MCF 10A (cell line): Measurements from ENCODE around the gene CTCFL. TPM values are rescaled to one million over a fixed set of nuclear protein-coding genes. Genes with fewer than 3 reads are reported as not detected.

Experiments
- BruUV-seq: library from RNA; stranded (reverse); fragments of 400-500 nt; replicated peaks from 2 replicates; lab custom pipeline; 2021; lab: Mats Ljungman, UMichigan
- CTCF ChIA-PET: fragments of 300-600 bp; sonication (Branson Sonifier 250); formaldehyde crosslinking; extraction: SDS; loops from one replicate; lab custom pipeline; 2021; ENCODE audit warnings: antibody characterized with exemption, inconsistent platforms; lab: Yijun Ruan, JAX
- POLR2A ChIA-PET: fragments of 300-600, 350-650 bp; sonication (Branson Sonifier 250); formaldehyde crosslinking; extraction: SDS; loops from one replicate; lab custom pipeline; 2020; ENCODE audit warnings: antibody characterized with exemption, inconsistent platforms; lab: Yijun Ruan, JAX
- DNase-seq: peaks from one replicate; pipeline ENCODE4 v3.0.0-alpha.2; 2018; ENCODE audit not compliant: unreplicated experiment
- H3K27ac Mint-ChIP-seq: one replicate; pipeline ENCODE4 v1.8.0; 2022; ENCODE audit warnings: mild to moderate bottlenecking, low read depth, mixed read lengths; ENCODE audit not compliant: unreplicated experiment
- H3K27me3 Mint-ChIP-seq: one replicate; pipeline ENCODE4 v1.8.0; 2022; ENCODE audit warnings: mixed read lengths; ENCODE audit not compliant: insufficient read depth, unreplicated experiment
- H3K36me3 Mint-ChIP-seq: one replicate; pipeline ENCODE4 v1.8.0; 2022; ENCODE audit warnings: mild to moderate bottlenecking, moderate library complexity, mixed read lengths; ENCODE audit not compliant: insufficient read depth, unreplicated experiment
- H3K4me1 Mint-ChIP-seq: one replicate; pipeline ENCODE4 v1.8.0; 2022; ENCODE audit warnings: mixed read lengths; ENCODE audit not compliant: insufficient read depth, unreplicated experiment
- H3K4me3 Mint-ChIP-seq: one replicate; pipeline ENCODE4 v1.8.0; 2022; ENCODE audit warnings: mild to moderate bottlenecking, moderate library complexity, mixed read lengths; ENCODE audit not compliant: unreplicated experiment
- H3K9me3 Mint-ChIP-seq: one replicate; pipeline ENCODE4 v1.8.0; 2022; ENCODE audit warnings: mixed read lengths; ENCODE audit not compliant: unreplicated experiment
- intact Hi-C: fragments of 100-400 bp; cut with micrococcal nuclease; formaldehyde crosslinking; loops from 2 replicates; pipeline ENCODE4 v1.14.1; 2022
- total RNA-seq: library from RNA; stranded (reverse); gene quantifications from 2 replicates; pipeline ENCODE4 v1.2.3, GENCODE V29; 2022
- TF ChIP-seq, protein P1 (sequence below): fragments of 200-600 bp; IDR thresholded peaks from one replicate; pipeline ENCODE4 v1.8.0; 2022; ENCODE audit warnings: antibody characterized with exemption, mild to moderate bottlenecking; ENCODE audit not compliant: unreplicated experiment

The CTCFL gene
- total RNA-seq, 1 experiment from 2014 or later: not detected

DNA sequence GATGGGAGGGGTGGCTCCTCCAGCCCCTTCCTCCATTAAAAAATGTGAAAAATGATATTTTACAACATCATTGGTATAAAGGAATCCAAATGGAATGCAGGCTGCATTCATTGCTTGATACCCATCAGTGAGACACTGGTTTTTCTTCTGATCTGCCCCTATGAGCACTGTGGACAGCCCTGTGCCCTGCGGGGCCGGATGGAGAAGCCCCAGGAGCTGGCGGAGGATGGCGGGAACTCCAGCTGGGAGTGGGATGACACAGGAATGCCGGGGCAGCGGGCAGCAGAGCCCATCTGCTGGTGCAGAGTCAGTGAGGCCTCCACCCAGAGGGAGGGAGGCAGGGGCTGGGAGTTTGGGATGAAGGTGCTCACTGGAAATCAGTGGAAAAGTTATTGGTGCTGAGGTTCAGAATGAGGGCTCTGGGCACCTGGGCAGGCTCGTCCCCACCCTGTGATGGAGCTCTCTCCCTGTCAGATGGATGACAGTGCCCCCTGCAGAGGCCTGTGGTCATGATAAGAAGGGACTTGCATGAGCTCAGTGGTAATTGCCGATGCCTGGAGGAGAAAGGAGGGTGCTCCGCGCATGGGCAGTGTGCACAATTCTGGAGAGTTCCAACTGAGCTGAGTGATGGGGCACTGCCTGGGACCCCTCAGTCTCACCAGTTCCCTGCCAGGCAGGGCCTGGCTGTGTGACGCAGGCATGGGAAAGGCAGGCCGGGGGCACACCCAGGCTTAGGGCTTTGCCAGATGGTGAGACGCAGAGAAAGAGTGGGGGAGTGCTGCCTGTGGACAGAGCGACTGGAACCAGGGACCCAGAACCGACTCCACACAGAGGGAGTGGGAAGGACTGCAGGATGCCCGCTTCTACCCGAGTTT lies 23.2 kb downstream of the CTCFL start:
- intact Hi-C loops: no loop called here
- H3K27me3 Mint-ChIP-seq: peaks cover 53% of the 10 kb centered on the region
- H3K36me3 Mint-ChIP-seq: no peaks in the 10 kb centered on the region
- H3K27ac Mint-ChIP-seq: no peak overlapping the region
- no peaks in the 10 kb centered on the region for H3K9me3 Mint-ChIP-seq
- POLR2A ChIA-PET: no interaction called here
- BruUV-seq: no TSS peak
- H3K4me3 Mint-ChIP-seq: no peak overlapping the region
- DNase-seq: no peak
- CTCF ChIA-PET: interaction anchor here (0.7 to 2.0 kb wide), 4 partner anchors 11 to 197 kb away, joined by 4 to 11 read pairs (median 8); no protein-coding TSS in a partner anchor
- TF ChIP-seq, protein P1, sequence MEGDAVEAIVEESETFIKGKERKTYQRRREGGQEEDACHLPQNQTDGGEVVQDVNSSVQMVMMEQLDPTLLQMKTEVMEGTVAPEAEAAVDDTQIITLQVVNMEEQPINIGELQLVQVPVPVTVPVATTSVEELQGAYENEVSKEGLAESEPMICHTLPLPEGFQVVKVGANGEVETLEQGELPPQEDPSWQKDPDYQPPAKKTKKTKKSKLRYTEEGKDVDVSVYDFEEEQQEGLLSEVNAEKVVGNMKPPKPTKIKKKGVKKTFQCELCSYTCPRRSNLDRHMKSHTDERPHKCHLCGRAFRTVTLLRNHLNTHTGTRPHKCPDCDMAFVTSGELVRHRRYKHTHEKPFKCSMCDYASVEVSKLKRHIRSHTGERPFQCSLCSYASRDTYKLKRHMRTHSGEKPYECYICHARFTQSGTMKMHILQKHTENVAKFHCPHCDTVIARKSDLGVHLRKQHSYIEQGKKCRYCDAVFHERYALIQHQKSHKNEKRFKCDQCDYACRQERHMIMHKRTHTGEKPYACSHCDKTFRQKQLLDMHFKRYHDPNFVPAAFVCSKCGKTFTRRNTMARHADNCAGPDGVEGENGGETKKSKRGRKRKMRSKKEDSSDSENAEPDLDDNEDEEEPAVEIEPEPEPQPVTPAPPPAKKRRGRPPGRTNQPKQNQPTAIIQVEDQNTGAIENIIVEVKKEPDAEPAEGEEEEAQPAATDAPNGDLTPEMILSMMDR: no peak
- H3K4me1 Mint-ChIP-seq: no peaks in the 10 kb centered on the region

DNA sequence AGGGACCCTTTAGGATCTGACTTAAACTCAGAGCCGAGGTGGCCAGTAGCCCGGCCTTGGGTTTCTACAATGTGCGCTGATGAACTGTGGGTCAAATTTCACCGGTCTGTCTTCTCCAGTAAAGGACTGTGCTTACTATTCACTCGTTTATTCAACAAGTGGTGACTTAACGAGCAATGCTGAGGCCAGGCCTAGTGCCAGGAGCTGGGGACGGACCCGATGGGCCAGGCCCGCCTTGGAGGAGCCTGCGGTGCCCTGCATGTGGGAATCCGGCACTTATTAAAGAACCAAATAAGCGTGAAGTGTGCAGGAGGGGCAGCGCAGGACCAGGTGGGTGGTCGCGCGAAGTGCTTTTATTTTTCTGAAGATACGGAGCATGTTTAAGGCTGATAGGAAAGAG lies 24.0 kb downstream of the CTCFL start:
- ChIA-PET POLR2A (no interaction called here), CTCF (interaction anchor here (1.5 to 2.0 kb wide), 2 partner anchors 95 to 119 kb away, joined by 7 to 10 read pairs; no protein-coding TSS in a partner anchor)
- no peaks in the 10 kb centered on the region for H3K9me3 Mint-ChIP-seq
- TF ChIP-seq, protein P1: no peak
- no peak for DNase-seq
- intact Hi-C loops: no loop called here
- no peaks in the 10 kb centered on the region for H3K36me3 Mint-ChIP-seq
- H3K4me1 Mint-ChIP-seq: no peaks in the 10 kb centered on the region
- no peak overlapping the region for H3K4me3 Mint-ChIP-seq
- H3K27ac Mint-ChIP-seq: no peak overlapping the region
- BruUV-seq: no TSS peak
- peaks cover 57% of the 10 kb centered on the region for H3K27me3 Mint-ChIP-seq

GRCh38 chr20:57500235-57500634 lies 24.7 kb downstream of the CTCFL start:
- intact Hi-C loops: no loop called here
- Mint-ChIP-seq H3K4me1 (no peaks in the 10 kb centered on the region), H3K27ac (no peak overlapping the region), H3K4me3 (no peak overlapping the region), H3K27me3 (peaks cover 54% of the 10 kb centered on the region), H3K9me3 (no peaks in the 10 kb centered on the region), H3K36me3 (no peaks in the 10 kb centered on the region)
- TF ChIP-seq, protein P1: no peak
- BruUV-seq: no TSS peak
- ChIA-PET POLR2A (no interaction called here), CTCF (interaction anchor here (0.5 to 3.0 kb wide), 5 partner anchors 10 to 328 kb away, joined by 3 to 29 read pairs (median 3); no protein-coding TSS in a partner anchor)
- no peak for DNase-seq

DNA sequence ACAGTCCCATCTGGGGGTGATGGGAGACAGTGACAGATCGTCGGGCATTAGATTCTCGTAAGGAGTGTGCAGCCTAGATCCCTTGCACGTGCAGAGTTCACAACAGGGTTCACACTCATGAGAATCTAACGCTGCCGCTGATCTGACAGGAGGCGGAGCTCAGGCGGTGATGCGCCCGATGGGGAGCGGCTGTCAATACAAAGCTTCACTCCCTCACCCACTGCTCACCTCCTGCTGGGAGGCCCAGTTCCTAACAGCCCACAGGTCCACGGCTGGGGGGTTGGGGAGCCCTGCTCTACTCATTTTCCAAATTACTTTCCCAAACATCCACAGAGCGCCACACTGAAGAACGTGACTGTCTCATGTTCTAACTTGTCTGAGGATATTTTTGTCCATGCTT lies 25.3 kb downstream of the CTCFL start:
- Mint-ChIP-seq H3K27me3 (peaks cover 59% of the 10 kb centered on the region), H3K4me1 (no peaks in the 10 kb centered on the region), H3K27ac (no peak overlapping the region), H3K9me3 (no peaks in the 10 kb centered on the region), H3K4me3 (no peak overlapping the region), H3K36me3 (no peaks in the 10 kb centered on the region)
- no TSS peak for BruUV-seq
- POLR2A ChIA-PET: no interaction called here
- no peak for DNase-seq
- CTCF ChIA-PET: interaction anchor here (0.5 to 3.0 kb wide), 13 partner anchors 10 to 327 kb away, joined by 3 to 29 read pairs (median 5); partner anchors contain the start of gene PCK1
- TF ChIP-seq, protein P1: no peak
- intact Hi-C loops: loop anchor here (10.0 kb wide), 1 partner anchor 405 kb away; no protein-coding TSS in a partner anchor
